T follicular helper cell (primary cell): ENCODE results near the gene USP9Y.
"Not testable (repeated sequence)": the region's sequence is repeated elsewhere in the genome, so short reads cannot be mapped to it uniquely, and the experiment has no call there.

ENCODE experiments used
- DNase-seq: peaks from one replicate; pipeline ENCODE4 v3.0.0-alpha.2; 2020; ENCODE audit warnings: low read depth
- total RNA-seq, 2 experiments: gene quantifications; one replicate each; lab custom pipeline; 2026; lab: John Stamatoyannopoulos, UW

USP9Y gene, protein sequence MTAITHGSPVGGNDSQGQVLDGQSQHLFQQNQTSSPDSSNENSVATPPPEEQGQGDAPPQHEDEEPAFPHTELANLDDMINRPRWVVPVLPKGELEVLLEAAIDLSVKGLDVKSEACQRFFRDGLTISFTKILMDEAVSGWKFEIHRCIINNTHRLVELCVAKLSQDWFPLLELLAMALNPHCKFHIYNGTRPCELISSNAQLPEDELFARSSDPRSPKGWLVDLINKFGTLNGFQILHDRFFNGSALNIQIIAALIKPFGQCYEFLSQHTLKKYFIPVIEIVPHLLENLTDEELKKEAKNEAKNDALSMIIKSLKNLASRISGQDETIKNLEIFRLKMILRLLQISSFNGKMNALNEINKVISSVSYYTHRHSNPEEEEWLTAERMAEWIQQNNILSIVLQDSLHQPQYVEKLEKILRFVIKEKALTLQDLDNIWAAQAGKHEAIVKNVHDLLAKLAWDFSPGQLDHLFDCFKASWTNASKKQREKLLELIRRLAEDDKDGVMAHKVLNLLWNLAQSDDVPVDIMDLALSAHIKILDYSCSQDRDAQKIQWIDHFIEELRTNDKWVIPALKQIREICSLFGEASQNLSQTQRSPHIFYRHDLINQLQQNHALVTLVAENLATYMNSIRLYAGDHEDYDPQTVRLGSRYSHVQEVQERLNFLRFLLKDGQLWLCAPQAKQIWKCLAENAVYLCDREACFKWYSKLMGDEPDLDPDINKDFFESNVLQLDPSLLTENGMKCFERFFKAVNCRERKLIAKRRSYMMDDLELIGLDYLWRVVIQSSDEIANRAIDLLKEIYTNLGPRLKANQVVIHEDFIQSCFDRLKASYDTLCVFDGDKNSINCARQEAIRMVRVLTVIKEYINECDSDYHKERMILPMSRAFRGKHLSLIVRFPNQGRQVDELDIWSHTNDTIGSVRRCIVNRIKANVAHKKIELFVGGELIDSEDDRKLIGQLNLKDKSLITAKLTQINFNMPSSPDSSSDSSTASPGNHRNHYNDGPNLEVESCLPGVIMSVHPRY (N-terminal part only)
- 0 reads per million in 2 experiments for total RNA-seq

DNA sequence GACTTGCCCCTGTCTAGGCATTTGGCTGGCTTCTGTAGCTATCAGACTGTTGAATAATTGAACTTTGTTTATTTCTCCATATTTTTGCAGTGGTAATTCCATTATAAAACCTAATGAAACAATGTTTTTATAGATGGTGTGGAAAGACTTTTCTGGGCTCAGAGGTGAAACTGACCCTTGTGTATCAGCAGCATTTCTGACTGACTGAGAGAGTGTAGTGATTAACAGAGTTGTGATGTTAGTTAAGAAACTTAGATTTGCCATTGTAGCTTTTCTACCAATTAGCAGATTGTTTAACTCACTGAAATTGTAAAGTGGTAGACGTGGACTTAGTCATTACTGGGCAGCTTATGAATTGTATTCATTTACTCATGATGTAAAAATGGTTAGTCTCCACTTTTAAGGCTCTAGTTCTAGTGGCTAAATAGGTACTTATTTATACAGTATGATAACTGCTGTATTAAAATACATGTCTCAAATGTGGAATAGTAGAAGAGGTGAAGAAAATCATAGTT lies at the start of gene USP9Y:
TSS of gene USP9Y (plus strand) at position 51 of the 515 bp plus-strand sequence. CDS start 8,217 bp downstream, outside the sequence.
- no peak for DNase-seq

DNA sequence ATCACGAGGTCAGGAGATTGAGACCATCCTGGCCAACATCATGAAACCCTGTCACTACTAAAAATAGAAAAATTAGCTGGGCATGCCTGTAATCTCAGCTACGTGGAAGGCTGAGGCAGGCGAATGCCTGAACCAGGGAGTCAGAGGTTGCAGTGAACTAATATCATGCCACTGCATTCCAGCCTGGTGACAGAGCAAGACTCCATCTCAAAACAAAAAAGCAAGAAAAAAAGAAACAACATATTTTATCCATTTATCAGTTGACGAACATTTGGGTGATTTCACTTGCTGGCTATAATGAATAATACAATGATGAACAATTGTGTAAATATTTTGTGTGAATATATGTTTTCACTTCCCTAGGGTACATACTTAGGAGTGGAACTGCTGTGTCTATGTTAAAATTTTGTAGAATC lies 49.4 kb upstream of the USP9Y start:
- DNase-seq, result no peak

DNA sequence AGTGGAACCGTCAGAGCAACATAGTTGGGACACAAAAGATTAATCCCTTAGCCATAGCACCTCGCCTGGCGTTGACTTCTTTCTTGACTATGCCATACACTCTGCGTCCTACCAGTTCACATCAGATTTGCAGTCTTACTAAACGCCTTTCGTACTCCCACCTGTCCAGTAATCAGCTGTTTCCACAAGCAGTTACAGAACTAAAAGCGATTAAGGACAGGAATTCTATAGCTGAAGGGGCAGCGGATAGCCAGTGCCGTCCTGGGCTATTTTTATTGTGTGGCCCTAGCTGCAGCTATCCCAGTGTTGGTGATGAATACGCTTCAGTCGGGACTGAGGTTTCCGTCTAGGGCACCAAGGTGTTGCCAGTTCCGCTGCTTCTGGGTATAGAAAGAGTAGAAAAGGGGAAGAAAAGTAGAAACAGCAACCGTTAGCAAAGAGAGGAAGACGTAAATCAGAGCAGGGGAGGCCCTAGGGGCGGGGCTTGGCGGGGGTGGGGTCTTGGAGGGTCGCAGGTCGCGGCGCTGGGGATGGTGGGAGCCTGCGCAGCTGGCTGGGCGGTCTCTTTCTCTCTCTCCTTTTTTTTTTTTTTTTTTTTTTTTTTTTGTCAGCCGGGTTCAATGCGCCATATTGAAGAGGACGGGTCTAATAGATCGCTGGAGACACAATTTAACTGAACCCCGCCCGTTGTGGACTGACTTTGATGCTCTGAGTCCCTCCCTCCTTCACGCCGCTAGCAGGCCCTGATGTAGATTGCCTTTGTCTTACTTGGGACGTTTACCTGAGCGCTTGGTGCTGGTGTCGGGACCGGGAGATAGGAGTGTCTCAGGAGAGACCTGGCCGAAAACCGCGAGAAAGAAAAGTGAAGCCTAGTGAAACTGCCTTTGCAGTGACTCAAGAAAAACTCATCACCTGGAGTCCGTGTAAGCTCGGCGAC lies 39.0 kb upstream of the USP9Y start:
- DNase-seq, result no peak

GRCh38 chrY:12662745-12663591 lies 38.1 kb upstream of the USP9Y start:
- no peak for DNase-seq

GRCh38 chrY:12663845-12664244 lies 37.2 kb upstream of the USP9Y start:
- DNase-seq, result not testable (repeated sequence)

DNA sequence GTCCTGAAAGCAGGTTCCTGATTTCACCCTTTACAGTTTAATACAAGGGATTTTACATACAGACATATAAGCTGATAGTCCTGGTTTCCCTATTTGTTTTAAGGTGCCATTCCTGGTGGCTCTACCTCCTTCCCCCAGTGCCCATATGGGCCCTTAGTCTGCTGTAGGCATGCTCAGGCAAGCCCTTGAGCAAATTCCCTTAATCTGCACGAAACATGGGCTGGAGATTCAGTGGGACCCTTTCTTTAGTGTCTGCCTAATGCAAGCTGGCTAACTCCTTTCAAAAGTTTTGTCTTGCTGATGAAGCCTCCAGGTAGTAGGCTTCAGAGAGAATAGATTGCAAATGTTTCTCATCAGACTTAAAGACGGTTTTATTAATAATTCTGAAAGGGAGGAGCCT lies 22.9 kb upstream of the USP9Y start:
- no peak for DNase-seq

GRCh38 chrY:12681535-12681934 lies 19.5 kb upstream of the USP9Y start:
- DNase-seq, result no peak

GRCh38 chrY:12688337-12688736 lies 12.7 kb upstream of the USP9Y start:
- DNase-seq, result no peak

GRCh38 chrY:12700087-12700486 lies 944 bp upstream of the USP9Y start:
- no peak for DNase-seq

DNA sequence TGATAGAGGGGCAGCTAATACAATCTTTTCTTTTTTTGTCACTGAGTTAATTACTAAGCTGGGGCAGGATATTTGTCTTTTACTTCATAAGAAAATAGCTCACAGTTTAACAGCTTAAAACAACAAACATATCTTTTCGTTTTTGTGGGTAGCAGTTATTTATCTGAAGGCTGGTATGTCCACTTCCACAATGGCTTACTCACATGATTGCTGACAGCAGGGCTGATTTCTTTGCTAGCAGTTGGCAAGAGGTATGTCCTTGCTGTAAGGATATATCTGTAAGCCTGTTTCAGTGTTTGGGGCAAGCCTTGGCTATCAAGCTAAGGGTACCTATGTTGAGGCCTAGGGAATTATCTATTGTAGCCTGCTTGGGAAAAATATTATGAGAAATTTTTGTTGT lies 1.1 kb downstream of the USP9Y start:
- DNase-seq, result no peak

DNA sequence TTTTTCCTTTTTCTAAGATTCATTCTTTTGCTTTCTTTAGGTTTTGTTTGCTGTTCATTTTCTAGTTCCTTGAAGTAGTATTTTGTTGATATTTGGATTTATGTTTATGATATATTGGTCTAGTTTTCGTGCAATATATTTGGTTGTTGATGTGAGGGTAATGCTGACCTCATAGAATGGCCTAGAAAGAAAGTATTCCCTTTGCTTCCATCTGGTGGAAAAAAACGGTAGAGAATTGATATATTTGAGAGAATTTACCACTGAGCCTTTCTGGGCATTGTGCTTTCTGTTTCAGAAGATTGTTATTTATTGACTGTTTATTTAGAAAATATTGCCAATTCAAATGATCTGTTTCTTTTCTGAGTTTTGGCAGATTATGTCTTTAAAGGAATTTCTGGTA lies 9.4 kb downstream of the USP9Y start:
- DNase-seq, result no peak

DNA sequence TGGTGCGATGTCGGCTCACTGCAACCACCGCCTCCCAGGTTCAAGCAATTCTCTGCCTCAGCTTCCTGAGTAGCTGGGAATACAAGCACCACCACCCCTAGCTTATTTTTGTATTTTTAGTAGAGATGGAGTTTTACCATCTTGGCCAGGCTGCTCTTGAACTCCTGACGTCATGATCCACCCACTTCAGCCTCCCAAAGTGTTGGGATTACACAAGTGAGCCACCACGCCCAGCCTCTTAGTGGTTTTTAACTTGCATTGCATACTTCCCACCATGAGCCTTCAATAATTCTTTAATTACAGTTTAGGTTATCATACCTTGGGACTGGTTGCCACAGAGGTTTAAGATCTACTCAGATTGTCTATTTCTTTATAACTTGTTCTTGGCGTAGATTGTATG lies 14.3 kb downstream of the USP9Y start:
- no peak for DNase-seq

DNA sequence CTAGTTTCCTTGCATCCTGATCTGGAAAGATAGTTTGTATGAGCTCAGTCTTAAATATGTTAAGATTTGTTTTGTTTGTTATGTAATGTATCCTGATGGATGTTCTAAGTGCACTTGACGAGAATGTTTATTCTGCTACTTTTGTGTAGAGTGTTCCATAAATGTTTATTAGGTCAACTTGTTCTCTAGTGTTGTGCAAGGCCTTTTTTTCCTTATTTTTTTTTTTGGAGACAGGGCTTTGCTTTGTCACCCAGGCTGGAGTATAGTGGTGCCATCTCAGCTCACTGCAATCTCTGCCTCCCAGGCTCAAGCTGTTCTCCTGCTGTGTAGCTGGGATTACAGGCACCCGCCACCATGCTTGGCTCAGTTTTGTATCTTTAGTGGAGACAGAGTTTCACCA lies 28.7 kb downstream of the USP9Y start:
- DNase-seq, result no peak

- no peak for DNase-seq
Observed at GRCh38 chrY:12733625-12734024, 32.6 kb downstream of the USP9Y start.

DNA sequence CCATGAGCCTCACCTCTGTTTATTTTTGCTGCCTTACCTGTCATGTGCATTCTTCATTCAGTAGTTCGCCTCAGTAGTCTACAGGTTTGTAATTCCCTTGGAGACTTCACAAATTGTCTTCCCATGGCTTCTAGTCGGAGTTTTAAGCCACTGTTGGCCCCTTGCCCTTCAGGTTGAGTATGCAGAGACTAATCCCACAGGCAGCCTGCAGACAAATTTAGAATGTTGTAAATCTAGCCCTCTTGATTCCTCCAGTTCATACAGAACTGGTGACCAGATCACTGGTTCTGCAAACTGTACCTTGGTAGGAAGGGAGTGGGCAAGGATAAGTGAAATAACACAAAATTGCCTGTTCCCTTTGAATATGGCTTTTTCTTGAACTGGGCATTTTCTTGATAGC lies 33.0 kb downstream of the USP9Y start:
- no peak for DNase-seq

GRCh38 chrY:12741414-12741813 lies 40.4 kb downstream of the USP9Y start:
- DNase-seq, result no peak

DNA sequence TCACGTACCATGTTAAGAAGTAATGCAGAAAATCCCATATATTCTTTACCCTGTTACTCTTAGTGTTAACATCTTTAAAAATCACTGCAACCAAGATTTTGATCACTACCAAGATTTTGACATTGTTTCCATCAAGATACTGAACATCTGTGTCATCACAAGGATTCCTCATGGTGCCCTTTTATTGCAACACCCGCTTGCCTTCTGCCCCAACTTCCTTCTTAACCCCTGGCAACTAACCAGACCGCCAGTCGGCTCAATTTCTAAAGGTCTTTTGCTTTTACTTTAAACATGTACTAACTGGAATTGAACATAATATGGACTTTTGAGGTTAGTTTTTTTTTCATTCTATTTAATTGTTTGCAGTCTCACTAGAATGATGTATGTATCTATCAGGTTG lies 41.7 kb downstream of the USP9Y start:
- no peak for DNase-seq

GRCh38 chrY:12744091-12744490 lies 43.1 kb downstream of the USP9Y start:
- no peak for DNase-seq

- no peak for DNase-seq
Observed at GRCh38 chrY:12749293-12749692, 48.3 kb downstream of the USP9Y start.

DNA sequence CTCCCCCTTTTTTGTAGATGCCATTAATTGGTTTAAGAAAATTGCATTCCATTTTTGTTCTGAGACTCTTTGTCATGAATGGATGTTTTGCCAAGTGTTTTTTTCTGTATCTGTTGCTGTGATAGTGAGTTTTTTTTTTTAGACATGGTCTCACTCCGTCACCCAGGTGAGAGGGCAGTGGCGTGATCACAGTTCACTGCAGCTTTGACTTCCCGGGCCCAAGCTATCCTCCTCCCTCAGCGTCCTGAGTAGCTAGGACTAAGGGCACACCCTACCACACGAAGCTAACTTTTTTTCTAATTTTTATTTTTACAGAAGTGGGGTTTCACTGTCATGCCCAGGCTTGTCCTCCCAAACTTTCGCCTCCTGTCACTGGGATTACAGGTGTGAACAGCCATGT lies 51.8 kb downstream of the USP9Y start:
- no peak for DNase-seq
